ENCODE measurements around the gene TMEM181.

TMEM181 gene

DNA sequence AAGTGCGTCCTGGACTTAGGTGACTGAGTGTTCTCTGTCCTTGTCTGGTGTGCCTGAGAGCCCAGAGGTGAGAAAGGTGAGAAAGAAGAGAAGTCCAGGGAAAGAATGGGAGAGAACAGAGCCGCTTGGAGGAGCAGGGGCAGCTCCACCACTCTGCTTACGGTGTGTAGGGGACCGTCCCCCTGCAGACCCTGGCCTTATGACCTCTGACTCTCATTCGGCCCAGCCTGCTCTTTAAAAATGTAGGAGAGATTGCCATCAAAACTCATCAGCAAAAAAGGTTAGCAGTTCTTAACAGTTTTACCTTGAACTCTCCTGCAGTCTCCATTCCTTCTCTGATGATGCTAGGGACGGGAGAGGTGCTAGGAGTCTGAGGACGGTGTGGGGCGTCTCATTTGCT is 2.0 kb downstream of the TMEM181 start:
- Histone ChIP-seq H3K9me3 (no peaks in the 10 kb centered on the region), H3K4me3 (peak overlapping the region; percentile 77), H3K4me1 (peaks cover 11% of the 10 kb centered on the region), H3K27me3 (ENCODE audit: low read depth) (no peaks in the 10 kb centered on the region), H3K36me3 (replicated peaks) (no peaks in the 10 kb centered on the region; the same call in 1 of the 2 replicates)
- in situ Hi-C loops (cut with MboI; ENCODE audit: low sequenced_read_pairs), result no loop called here
- no peak for DNase-seq (ENCODE audit: low spot score in 2 of 2)

DNA sequence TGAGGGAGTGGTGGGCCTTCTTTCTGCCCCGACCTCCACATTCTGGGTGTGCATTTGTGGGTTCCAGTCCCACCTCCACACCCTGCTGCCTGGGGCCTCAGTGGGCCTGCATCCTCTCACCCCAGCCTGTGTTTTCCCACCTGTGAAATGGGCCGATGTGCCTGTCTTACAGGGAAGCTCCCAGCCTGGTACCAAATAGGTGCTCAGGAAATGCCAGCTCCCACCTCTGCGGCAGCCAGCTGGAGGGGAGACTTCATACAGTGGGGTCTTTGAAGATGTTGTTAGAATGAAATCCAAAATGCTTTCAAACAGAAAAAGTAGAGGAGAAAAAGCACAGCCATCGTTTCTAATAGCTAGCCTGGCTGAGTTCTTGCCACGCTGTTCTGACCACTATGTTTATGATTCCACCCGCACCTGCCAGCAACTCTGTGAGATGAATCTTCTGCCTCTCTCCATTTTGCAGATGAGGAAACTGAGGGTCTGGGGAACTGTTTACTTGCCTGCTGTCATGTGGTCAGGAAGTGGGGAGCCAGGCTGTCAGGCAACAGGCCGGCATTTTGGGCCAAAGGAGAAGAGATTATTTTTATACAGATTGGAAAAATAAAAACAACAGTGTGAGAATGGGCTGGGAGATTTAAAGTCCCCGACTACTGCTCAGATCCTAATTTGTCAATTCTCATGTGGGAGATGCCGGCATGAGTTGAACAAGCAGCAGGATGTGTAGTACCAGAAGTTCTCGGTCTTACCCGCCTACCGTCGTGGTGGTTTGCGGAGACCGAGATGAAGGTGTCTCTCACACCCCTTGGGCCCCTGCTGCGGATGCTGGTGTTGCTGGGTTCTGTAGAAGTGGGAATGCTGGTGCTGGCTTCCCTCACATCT is 4.6 kb downstream of the TMEM181 start:
- in situ Hi-C loops (cut with MboI; ENCODE audit: low sequenced_read_pairs), result no loop called here
- no peak for DNase-seq (ENCODE audit: low spot score in 2 of 2)
- Histone ChIP-seq H3K4me3 (no peak overlapping the region), H3K27me3 (ENCODE audit: low read depth) (no peaks in the 10 kb centered on the region), H3K9me3 (no peaks in the 10 kb centered on the region), H3K36me3 (replicated peaks) (no peaks in the 10 kb centered on the region; the same call in 1 of the 2 replicates), H3K4me1 (peaks cover 11% of the 10 kb centered on the region)

DNA sequence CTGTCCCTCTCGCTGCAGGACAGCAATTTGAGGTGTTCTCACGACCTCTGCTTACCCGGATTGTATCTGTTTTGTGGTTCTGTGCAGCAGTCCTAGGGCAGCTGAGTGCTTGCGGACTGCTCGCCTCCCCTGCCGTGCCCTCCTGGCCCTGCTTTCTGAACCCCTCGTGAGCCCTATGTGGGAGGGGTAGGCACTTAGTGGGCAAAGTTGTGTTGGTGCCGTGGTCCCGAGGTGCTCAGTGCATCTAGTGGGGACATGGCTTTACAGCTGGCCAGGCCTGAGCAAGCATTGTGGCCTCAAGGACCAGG is 5.2 kb downstream of the TMEM181 start:
- in situ Hi-C loops (cut with MboI; ENCODE audit: low sequenced_read_pairs), result no loop called here
- H3K4me3 ChIP-seq, result no peak overlapping the region
- no peaks in the 10 kb centered on the region for H3K27me3 ChIP-seq (ENCODE audit: low read depth)
- no peaks in the 10 kb centered on the region for H3K9me3 ChIP-seq
- H3K36me3 ChIP-seq (replicated peaks), result no peaks in the 10 kb centered on the region; the same call in 1 of the 2 replicates
- DNase-seq (ENCODE audit: low spot score in 2 of 2), result no peak
- H3K4me1 ChIP-seq, result peaks cover 11% of the 10 kb centered on the region

DNA sequence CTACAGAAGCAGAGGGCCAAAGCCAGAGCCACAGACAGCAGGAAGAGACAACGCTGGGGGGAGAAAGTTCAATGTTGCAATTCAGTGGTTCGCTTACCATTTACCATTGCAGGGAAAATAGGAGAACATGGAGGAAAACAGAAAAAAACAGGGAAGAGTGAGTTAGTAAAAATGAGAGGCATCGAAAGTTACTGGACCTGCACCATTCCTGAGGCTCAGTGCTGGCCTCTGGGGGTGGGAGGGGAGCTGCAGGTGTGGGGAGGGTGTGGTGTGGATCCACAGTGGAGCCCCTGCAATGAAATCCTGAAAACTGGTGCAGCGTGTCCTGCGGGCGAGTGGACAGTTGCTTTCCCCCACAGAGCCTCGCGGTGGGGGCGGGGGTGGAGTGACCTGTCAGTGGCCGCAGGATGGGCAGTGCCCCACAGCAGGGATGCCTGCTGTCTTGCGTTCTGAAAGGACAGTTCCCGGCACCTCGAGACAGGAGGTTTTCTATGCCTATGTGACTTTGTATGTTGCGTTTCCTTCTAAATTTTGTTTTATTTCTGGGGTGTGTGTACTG is 5.7 kb downstream of the TMEM181 start:
- Histone ChIP-seq H3K4me1 (peaks cover 11% of the 10 kb centered on the region), H3K36me3 (replicated peaks) (no peaks in the 10 kb centered on the region; the same call in 1 of the 2 replicates), H3K27me3 (ENCODE audit: low read depth) (no peaks in the 10 kb centered on the region), H3K4me3 (no peak overlapping the region), H3K9me3 (no peaks in the 10 kb centered on the region)
- no peak for DNase-seq (ENCODE audit: low spot score in 2 of 2)
- in situ Hi-C loops (cut with MboI; ENCODE audit: low sequenced_read_pairs), result no loop called here

DNA sequence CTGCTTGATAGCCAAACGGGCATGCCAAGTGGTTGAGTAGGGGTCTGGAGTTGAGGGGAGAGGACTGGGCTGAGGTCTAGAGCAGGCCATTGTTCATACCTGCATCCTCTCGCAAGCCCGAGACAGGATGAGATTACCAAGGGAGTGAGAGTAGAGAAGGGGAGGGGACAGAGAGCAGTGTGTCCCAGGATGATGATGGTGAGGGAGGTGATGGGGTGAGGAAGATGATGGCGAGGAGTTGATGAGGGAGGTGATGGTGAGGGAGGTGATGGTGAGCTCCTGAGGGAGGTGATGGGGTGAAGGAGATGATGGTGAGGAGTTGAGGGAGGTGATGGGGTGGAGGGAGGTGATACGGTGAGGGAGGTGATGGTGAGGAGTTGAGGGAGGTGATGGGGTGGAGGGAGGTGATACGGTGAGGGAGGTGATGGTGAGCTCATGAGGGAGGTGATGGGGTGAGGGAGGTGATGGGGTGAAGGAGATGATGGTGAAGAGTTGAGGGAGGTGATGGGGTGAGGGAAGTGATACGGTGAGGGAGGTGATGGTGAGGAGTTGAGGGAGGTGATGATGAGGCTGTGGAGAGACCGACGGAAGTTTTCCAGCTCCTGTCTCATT is 6.4 kb downstream of the TMEM181 start:
- DNase-seq (ENCODE audit: low spot score in 2 of 2), result no peak
- Histone ChIP-seq H3K36me3 (replicated peaks) (no peaks in the 10 kb centered on the region; the same call in 1 of the 2 replicates), H3K4me3 (no peak overlapping the region), H3K27me3 (ENCODE audit: low read depth) (no peaks in the 10 kb centered on the region), H3K9me3 (no peaks in the 10 kb centered on the region), H3K4me1 (peaks cover 6% of the 10 kb centered on the region)
- in situ Hi-C loops (cut with MboI; ENCODE audit: low sequenced_read_pairs), result no loop called here

DNA sequence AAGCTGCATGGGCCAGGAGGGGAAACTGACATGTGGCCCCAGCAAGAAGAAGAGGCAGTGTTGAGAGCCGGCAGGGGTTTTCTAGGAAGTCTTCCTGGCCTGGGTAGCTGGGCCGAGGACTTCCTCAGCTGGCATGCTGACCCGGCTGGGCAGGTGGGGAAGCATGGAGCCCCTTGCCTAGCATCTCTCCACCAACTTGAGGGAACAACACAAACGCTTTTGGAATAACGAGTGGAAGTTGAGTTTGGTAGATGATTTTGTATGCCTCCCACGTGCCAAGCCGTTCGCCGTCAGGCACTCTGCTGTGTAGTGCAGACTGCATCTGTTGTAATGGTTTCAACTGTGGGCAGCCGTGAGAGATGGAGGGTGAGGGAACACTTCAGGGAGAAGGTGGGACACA is 7.3 kb downstream of the TMEM181 start:
- no peak for DNase-seq (ENCODE audit: low spot score in 2 of 2)
- Histone ChIP-seq H3K9me3 (no peaks in the 10 kb centered on the region), H3K4me3 (no peak overlapping the region), H3K4me1 (peaks cover 3% of the 10 kb centered on the region; the same call in 1 of the 2 replicates), H3K36me3 (replicated peaks) (no peaks in the 10 kb centered on the region; the same call in none of the 2 replicates), H3K27me3 (ENCODE audit: low read depth) (no peaks in the 10 kb centered on the region)
- in situ Hi-C loops (cut with MboI; ENCODE audit: low sequenced_read_pairs), result no loop called here

DNA sequence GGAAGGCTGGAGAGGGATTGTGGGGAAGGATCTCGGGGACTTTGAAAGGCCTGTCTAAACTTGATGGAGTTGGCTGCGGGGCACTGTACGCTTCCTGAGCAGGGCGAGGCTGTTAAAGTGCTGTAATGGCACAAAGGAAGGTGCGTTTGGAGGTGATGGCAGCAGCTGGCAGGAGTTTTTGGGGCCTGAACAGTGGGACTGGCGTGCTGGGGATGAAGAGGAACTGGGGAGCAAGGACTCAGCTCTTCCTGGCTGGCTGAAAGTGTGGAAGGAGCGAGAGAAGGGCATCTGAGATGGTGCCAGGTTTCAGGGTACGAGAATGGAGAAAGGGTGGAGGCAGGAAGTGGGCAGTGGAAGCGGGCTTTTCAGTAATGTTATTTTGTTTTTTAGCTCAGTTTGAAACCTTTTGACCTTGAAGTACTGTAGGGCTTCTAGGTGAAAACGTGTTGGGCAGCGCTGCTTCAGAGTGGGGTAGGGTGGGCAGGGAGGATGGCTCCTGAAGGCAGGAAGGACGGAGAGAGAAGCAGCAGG is 8.0 kb downstream of the TMEM181 start:
- Histone ChIP-seq H3K4me1 (no peaks in the 10 kb centered on the region), H3K9me3 (no peaks in the 10 kb centered on the region), H3K4me3 (no peak overlapping the region), H3K27me3 (ENCODE audit: low read depth) (no peaks in the 10 kb centered on the region), H3K36me3 (replicated peaks) (no peaks in the 10 kb centered on the region; the same call in 1 of the 2 replicates)
- in situ Hi-C loops (cut with MboI; ENCODE audit: low sequenced_read_pairs), result no loop called here
- no peak for DNase-seq (ENCODE audit: low spot score in 2 of 2)

DNA sequence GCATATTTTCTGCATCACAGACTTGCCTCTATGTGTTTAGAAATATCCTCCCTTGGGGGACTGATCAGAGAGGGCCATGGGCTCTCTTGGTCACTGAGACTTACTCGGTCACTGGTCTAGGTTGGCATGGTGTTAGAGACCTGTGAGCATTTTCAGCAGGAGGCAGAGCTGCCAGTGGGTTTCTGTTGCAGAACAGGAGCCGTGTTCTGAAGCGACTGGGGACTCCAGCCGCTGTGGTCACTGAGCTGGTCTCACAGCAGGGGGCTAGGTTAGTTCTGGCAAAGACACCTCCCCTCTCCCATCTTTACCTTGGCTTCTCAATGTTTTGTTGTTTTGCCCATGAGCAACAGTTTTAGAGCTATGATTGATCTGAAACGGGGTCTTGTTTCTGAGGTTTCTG is 8.7 kb downstream of the TMEM181 start:
- no peak for DNase-seq (ENCODE audit: low spot score in 2 of 2)
- Histone ChIP-seq H3K4me1 (no peaks in the 10 kb centered on the region), H3K27me3 (ENCODE audit: low read depth) (no peaks in the 10 kb centered on the region), H3K4me3 (no peak overlapping the region), H3K9me3 (no peaks in the 10 kb centered on the region), H3K36me3 (replicated peaks) (no peaks in the 10 kb centered on the region; the same call in 1 of the 2 replicates)
- in situ Hi-C loops (cut with MboI; ENCODE audit: low sequenced_read_pairs), result no loop called here

DNA sequence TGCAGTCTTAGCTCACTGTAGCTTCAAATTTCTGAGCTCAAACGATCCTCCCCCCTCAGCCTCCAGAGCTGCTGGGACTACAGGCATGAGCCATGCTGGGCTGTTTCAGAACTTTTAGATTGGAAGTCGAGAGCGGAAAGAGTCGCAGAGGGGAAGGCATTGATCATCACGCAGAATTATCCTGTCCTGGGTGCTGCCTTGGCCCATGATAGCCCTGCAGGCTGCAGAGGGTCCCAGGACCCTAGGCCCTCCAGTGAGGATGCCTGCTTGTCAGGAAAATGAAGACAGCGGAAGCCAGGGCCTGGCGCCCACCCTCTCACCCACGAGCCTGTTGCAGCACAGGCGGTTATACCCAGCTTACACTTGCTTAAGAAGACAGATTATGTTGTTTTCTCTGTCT is 9.1 kb downstream of the TMEM181 start:
- no peaks in the 10 kb centered on the region for H3K27me3 ChIP-seq (ENCODE audit: low read depth)
- H3K36me3 ChIP-seq (replicated peaks), result no peaks in the 10 kb centered on the region; the same call in 1 of the 2 replicates
- in situ Hi-C loops (cut with MboI; ENCODE audit: low sequenced_read_pairs), result no loop called here
- DNase-seq (ENCODE audit: low spot score in 2 of 2), result no peak
- no peaks in the 10 kb centered on the region for H3K9me3 ChIP-seq
- no peak overlapping the region for H3K4me3 ChIP-seq
- no peaks in the 10 kb centered on the region for H3K4me1 ChIP-seq

DNA sequence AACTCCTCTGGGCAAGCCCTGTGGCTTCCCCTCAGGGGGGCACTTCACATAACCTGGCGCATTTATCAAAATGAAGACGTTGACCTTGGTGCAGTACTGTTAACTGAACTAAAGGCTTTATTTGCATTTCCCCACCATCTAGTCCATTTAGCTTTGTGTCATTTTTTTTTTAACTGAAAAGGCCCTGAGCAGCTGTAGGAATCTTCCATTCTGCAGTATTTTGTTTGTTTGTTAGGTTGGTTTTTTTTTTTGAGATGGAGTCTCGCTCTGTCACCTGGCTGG is 10.7 kb downstream of the TMEM181 start:
- H3K4me1 ChIP-seq, result no peaks in the 10 kb centered on the region
- no peak for DNase-seq (ENCODE audit: low spot score in 2 of 2)
- no peak overlapping the region for H3K4me3 ChIP-seq
- peaks cover 13% of the 10 kb centered on the region for H3K36me3 ChIP-seq (replicated peaks)
- in situ Hi-C loops (cut with MboI; ENCODE audit: low sequenced_read_pairs), result no loop called here
- no peaks in the 10 kb centered on the region for H3K27me3 ChIP-seq (ENCODE audit: low read depth)
- H3K9me3 ChIP-seq, result no peaks in the 10 kb centered on the region

DNA sequence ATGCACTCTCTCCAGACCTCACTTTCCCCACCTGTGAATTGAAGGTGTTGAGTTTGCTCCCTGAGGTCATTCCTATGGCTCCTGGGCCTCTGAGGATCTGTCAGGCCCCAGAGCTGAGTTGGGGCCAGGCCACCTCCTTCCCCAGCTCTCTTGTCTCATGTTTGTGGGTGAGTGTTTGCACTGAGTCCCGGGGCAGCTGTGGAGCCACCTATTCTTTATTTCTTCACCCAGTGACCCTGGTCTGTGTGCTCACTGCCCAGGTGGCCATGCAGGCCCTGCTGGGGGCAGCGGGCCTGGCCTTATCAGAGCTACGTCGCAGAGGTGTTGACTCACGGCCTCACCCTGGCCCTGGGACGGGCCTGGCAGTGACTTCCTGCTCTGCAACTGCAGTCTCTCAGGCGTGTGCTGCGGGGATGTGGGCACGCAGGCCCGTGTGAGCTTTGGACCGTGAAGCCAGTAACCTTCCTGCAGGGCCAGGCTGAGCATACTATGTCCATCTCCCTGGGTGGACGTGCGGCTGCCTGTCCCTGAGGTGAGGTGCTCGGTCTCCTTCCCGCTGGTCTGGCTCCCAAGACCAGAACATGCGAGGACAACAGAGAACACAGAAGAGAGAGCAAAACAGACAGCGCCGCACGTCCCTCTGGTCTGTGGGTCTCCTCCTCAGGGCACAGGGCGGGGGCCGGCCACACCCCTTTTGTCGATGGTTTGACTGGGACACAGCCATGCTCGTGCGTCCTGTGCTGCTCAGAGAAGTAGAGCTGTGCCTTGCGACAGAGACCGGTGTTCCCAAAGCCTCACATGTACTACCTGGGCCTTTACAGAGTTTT is 12.1 kb downstream of the TMEM181 start:
- peaks cover 19% of the 10 kb centered on the region for H3K36me3 ChIP-seq (replicated peaks)
- in situ Hi-C loops (cut with MboI; ENCODE audit: low sequenced_read_pairs), result no loop called here
- H3K9me3 ChIP-seq, result no peaks in the 10 kb centered on the region
- H3K4me3 ChIP-seq, result no peak overlapping the region
- H3K4me1 ChIP-seq, result no peaks in the 10 kb centered on the region
- DNase-seq (ENCODE audit: low spot score in 2 of 2), result no peak
- no peaks in the 10 kb centered on the region for H3K27me3 ChIP-seq (ENCODE audit: low read depth)

DNA sequence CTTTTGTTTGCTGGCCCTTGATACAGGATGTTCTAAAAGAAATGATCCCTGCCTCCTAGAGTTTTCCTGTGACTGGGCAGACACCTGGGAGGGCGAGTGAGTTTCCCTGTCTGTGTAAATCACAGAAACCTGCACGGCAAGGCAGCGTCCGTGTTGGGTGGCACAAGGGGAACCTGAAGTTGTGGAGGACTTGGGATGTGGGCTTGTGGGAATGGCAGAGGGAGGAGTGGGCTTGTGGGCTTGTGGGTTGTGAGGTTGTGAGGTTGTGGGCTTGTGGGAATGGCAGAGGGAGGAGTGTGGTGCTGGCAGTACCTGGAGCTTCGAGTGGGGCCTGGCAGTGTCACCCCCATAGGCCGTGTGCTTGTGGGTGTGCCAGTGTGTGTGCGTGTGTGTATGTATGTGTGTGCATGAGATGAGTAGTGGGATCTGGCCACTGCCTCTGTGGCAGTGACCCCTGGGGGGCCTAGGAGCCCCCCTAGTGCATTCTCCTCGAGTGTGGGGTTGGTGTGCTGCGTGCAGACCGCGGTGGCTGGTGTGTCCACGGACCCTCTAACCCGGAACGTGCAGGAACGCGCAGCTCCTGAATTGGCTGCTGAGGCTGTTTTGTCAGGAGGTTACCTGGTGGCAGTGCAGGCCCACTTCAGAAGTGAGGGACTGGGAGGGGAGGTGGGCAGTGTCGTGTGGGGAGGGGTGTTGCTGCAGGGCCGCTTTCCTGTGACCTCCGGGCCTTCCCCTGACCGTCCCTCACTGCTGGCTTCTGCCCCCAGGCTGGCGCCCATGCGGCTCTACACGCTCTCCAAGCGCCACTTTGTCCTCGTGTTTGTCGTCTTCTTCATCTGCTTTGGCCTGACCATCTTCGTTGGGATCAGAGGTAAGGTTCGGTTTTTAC is 13.0 kb downstream of the TMEM181 start:
- no peaks in the 10 kb centered on the region for H3K9me3 ChIP-seq
- in situ Hi-C loops (cut with MboI; ENCODE audit: low sequenced_read_pairs), result no loop called here
- DNase-seq (ENCODE audit: low spot score in 2 of 2), result no peak

DNA sequence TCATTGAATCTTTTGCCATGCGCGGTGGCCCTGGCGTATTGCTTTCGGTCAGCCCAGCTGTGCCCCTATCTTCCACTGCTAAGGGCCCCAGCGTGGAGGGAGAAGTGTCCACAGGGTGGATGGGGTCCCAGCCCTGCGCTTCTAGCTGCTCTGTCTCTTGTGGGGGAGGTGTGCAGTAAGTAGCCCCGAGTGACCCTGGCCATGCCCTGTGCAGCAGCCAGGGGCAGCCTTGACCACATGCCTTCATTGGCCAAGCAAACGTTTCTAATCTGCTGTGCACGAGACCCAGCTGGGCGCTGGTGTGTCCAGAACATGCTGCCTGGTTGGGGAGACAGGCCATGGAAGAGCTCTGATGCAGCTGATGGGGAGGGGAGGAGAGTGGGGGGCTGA is 13.6 kb downstream of the TMEM181 start:
- Histone ChIP-seq H3K9me3 (no peaks in the 10 kb centered on the region), H3K36me3 (replicated peaks) (peaks cover 19% of the 10 kb centered on the region), H3K4me3 (no peak overlapping the region), H3K27me3 (ENCODE audit: low read depth) (no peaks in the 10 kb centered on the region), H3K4me1 (no peaks in the 10 kb centered on the region)
- no peak for DNase-seq (ENCODE audit: low spot score in 2 of 2)
- in situ Hi-C loops (cut with MboI; ENCODE audit: low sequenced_read_pairs), result no loop called here

More for the DNA sequence above, 13.0 kb downstream of the TMEM181 start:
- Histone ChIP-seq H3K4me1 (no peaks in the 10 kb centered on the region), H3K36me3 (replicated peaks) (peaks cover 19% of the 10 kb centered on the region), H3K27me3 (ENCODE audit: low read depth) (no peaks in the 10 kb centered on the region), H3K4me3 (no peak overlapping the region)

All from HAP-1 (cell line).